GM19324 (cell line): Measurements from ENCODE around the gene TMEM165.

Experiments
- ATAC-seq: cut with Tn5 transposase; IDR thresholded peaks from one replicate; pipeline ENCODE4 v1.9.1; 2021; ENCODE audit warnings: mild to moderate bottlenecking, moderate library complexity; ENCODE audit not compliant: unreplicated experiment, low FRiP score

TMEM165 gene

GRCh38 chr4:55447108-55447708 is 51.5 kb downstream of the TMEM165 start:
- ATAC-seq: no peak

DNA sequence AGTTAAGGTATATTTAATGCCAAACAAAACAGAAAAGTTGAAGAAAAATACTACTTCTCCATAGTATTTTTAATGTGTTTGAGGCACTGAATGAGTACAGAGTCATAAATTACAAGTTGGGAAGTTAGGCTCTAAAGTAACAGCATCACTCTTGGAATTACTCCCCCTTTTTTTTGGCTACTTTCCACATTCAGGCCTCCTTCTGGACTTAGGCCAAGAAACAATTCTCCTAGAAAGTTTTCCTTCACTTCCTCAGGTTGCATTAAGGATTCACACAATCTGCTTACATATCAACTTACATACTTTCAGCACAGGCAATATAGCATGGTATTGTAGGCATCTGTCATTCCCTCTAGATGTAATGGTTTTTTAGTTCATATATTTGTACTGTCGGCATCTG is 52.1 kb downstream of the TMEM165 start:
- no peak for ATAC-seq

GRCh38 chr4:55450566-55450965 is 54.8 kb downstream of the TMEM165 start:
- ATAC-seq: no peak

GRCh38 chr4:55458164-55458563 is 62.4 kb downstream of the TMEM165 start:
- no peak for ATAC-seq

DNA sequence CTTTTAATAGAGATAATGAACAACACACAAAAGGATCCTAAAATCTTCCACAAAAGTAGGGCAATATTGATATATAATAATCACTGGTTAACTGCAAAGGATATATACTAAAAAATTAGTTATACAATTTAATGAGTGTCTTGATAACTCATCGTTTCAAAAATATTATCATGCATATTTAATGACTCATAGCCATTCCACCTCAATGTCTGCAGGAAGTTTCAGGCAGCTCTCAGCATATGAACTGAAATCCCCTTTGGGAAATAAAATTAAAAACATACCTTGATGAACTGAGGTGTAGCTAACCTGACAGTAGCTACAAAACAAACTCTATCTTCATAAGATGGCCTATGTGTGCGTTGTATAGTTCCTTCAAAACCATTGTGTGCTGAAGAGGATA is 62.9 kb downstream of the TMEM165 start:
- ATAC-seq: no peak

GRCh38 chr4:55466001-55466400 is 70.2 kb downstream of the TMEM165 start:
- no peak for ATAC-seq

- no peak for ATAC-seq
These were observed 73.0 kb downstream of the TMEM165 start for GRCh38 chr4:55468724-55469123.

DNA sequence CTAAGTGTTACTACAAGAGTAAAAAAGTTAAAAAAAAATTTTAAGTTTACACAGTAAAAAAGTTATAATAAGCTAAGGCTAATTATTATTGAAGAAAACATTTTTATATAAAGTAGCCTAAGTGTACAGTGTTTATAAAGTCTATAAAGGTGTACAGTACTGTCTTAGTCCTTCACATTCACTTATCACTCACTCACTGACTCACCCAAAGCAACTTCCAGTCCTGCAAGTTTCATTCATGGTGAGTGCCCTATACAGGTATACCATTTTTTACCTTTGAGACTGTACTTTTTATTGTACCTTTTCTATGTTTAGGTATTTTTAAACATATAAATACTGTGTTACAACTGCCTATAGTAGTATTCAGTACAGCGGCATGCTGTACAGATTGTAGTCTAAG is 74.2 kb downstream of the TMEM165 start:
- ATAC-seq: no peak
